ENCODE results near the gene NPPA. TPM values are rescaled to one million over a fixed set of nuclear protein-coding genes. Genes with fewer than 3 reads are reported as not detected.
A peak's percentile ranks its signal among the peaks of the same experiment; 100 is the strongest.

Gene NPPA
- total RNA-seq, 1 experiment from 2014 or later = not detected

- CTCF ChIA-PET = no interaction called here
Measured at GRCh38 chr1:11868331-11868980, 20.9 kb upstream of the NPPA start.

DNA sequence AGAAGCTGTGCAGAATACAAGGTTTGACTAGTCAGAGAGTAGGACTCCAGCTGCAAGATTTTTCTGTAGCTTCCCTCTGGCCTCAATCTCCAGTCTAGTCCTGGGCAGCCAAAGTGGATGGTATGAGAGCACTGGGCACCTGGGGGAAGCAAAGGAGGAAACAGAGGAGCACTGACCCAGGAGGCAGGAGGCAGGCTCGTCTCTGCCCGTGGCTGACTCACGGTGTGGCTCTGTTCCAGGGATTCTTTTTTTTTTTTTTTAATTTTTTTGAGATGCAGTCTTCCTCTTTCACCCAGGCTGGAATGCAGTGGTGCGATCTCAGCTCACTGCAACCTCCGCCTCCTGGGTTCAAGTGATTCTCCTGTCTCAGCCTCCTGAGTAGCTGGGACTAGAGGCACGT lies 15.3 kb upstream of the NPPA start:
- intact Hi-C loops (cut with micrococcal nuclease; ENCODE audit: unreplicated experiment) = no loop called here
- Histone ChIP-seq H3K4me3 (ENCODE audit: low read depth, low read length) (no peak overlapping the region), H3K27me3 (replicated peaks; ENCODE audit: control insufficient read depth, insufficient read depth, low read length) (no peaks in the 10 kb centered on the region), H3K4me1 (peaks cover 12% of the 10 kb centered on the region), H3K36me3 (ENCODE audit: control insufficient read depth, insufficient read depth, low read length) (no peaks in the 10 kb centered on the region), H3K9me3 (no peaks in the 10 kb centered on the region; the same call in 1 of the 2 replicates)
- Mint-ChIP-seq H3K36me3 (ENCODE audit: insufficient read depth, unreplicated experiment) (peaks cover 13% of the 10 kb centered on the region), H3K4me3 (ENCODE audit: unreplicated experiment) (no peak overlapping the region), H3K27me3 (ENCODE audit: insufficient read depth, unreplicated experiment) (no peaks in the 10 kb centered on the region), H3K27ac (ENCODE audit: unreplicated experiment) (no peak overlapping the region), H3K9me3 (ENCODE audit: unreplicated experiment) (peaks cover 16% of the 10 kb centered on the region), H3K4me1 (ENCODE audit: low read depth, unreplicated experiment) (peaks cover 8% of the 10 kb centered on the region)
- no peak for DNase-seq
- ChIA-PET CTCF (no interaction called here), POLR2A (no interaction called here)
- BruUV-seq (replicated peaks) = no TSS peak
- TF ChIP-seq, protein P1, sequence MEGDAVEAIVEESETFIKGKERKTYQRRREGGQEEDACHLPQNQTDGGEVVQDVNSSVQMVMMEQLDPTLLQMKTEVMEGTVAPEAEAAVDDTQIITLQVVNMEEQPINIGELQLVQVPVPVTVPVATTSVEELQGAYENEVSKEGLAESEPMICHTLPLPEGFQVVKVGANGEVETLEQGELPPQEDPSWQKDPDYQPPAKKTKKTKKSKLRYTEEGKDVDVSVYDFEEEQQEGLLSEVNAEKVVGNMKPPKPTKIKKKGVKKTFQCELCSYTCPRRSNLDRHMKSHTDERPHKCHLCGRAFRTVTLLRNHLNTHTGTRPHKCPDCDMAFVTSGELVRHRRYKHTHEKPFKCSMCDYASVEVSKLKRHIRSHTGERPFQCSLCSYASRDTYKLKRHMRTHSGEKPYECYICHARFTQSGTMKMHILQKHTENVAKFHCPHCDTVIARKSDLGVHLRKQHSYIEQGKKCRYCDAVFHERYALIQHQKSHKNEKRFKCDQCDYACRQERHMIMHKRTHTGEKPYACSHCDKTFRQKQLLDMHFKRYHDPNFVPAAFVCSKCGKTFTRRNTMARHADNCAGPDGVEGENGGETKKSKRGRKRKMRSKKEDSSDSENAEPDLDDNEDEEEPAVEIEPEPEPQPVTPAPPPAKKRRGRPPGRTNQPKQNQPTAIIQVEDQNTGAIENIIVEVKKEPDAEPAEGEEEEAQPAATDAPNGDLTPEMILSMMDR (IDR thresholded peaks at IDR 0.05; ENCODE audit: insufficient read depth in 1 of 2, low read depth in 1 of 2, low read length in 1 of 2, severe bottlenecking in 1 of 2, unreplicated experiment in 1 of 2) = no peak

More at GRCh38 chr1:11868331-11868980, 20.9 kb upstream of the NPPA start:
- POLR2A ChIA-PET = no interaction called here
- no peaks in the 10 kb centered on the region for H3K9me3 ChIP-seq
- Mint-ChIP-seq H3K27ac (ENCODE audit: unreplicated experiment) (no peak overlapping the region), H3K9me3 (ENCODE audit: unreplicated experiment) (no peaks in the 10 kb centered on the region), H3K36me3 (ENCODE audit: insufficient read depth, unreplicated experiment) (no peaks in the 10 kb centered on the region), H3K27me3 (ENCODE audit: insufficient read depth, unreplicated experiment) (no peaks in the 10 kb centered on the region), H3K4me1 (ENCODE audit: low read depth, unreplicated experiment) (no peaks in the 10 kb centered on the region), H3K4me3 (ENCODE audit: unreplicated experiment) (no peak overlapping the region)
- no peaks in the 10 kb centered on the region for H3K27me3 ChIP-seq (replicated peaks; ENCODE audit: control insufficient read depth, insufficient read depth, low read length)
- H3K4me3 ChIP-seq (ENCODE audit: low read depth, low read length) = no peak overlapping the region
- intact Hi-C loops (cut with micrococcal nuclease; ENCODE audit: unreplicated experiment) = no loop called here
- DNase-seq = no peak
- TF ChIP-seq, protein P1 (IDR thresholded peaks at IDR 0.05; ENCODE audit: insufficient read depth in 1 of 2, low read depth in 1 of 2, low read length in 1 of 2, severe bottlenecking in 1 of 2, unreplicated experiment in 1 of 2) = no peak
- no TSS peak for BruUV-seq (replicated peaks)
- H3K4me1 ChIP-seq = no peaks in the 10 kb centered on the region
- H3K36me3 ChIP-seq (ENCODE audit: control insufficient read depth, insufficient read depth, low read length) = no peaks in the 10 kb centered on the region

DNA sequence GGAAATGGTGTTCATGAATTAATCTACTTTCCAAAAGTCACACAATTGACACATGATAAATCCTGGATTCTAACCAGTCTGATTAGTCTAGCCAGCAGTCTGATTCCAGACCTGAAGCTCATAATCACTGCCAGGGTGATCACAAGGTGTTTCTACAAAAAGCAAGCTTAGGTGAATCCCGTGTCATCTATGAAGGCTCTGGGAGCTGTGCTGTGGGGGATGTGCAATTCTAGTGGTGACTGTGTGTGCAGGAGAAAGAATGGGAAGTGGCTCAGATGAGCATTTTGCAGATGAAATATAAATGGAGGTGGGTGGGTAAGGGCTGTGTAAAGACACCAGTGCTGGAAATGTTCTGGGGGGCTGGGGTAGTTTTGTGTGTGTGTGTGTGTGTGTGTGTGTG lies 13.0 kb upstream of the NPPA start:
- H3K4me1 ChIP-seq = peaks cover 18% of the 10 kb centered on the region
- H3K36me3 ChIP-seq (ENCODE audit: control insufficient read depth, insufficient read depth, low read length) = no peaks in the 10 kb centered on the region
- no TSS peak for BruUV-seq (replicated peaks)
- TF ChIP-seq, protein P1 (IDR thresholded peaks at IDR 0.05; ENCODE audit: insufficient read depth in 1 of 2, low read depth in 1 of 2, low read length in 1 of 2, severe bottlenecking in 1 of 2, unreplicated experiment in 1 of 2) = no peak
- H3K4me3 ChIP-seq (ENCODE audit: low read depth, low read length) = no peak overlapping the region
- peaks cover 16% of the 10 kb centered on the region for H3K9me3 Mint-ChIP-seq (ENCODE audit: unreplicated experiment)
- no peaks in the 10 kb centered on the region for H3K27me3 ChIP-seq (replicated peaks; ENCODE audit: control insufficient read depth, insufficient read depth, low read length)
- no peaks in the 10 kb centered on the region for H3K27me3 Mint-ChIP-seq (ENCODE audit: insufficient read depth, unreplicated experiment)
- no peak overlapping the region for H3K27ac Mint-ChIP-seq (ENCODE audit: unreplicated experiment)
- peak overlapping the region; percentile 74 for H3K4me3 Mint-ChIP-seq (ENCODE audit: unreplicated experiment)
- no peaks in the 10 kb centered on the region; the same call in 1 of the 2 replicates for H3K9me3 ChIP-seq
- peaks cover 8% of the 10 kb centered on the region for H3K4me1 Mint-ChIP-seq (ENCODE audit: low read depth, unreplicated experiment)
- DNase-seq = no peak
- H3K36me3 Mint-ChIP-seq (ENCODE audit: insufficient read depth, unreplicated experiment) = peaks cover 13% of the 10 kb centered on the region
- intact Hi-C loops (cut with micrococcal nuclease; ENCODE audit: unreplicated experiment) = no loop called here
- POLR2A ChIA-PET = no interaction called here
- CTCF ChIA-PET = interaction anchor here (0.6 to 0.7 kb wide), 2 partner anchors 24 to 54 kb away, joined by 3 read pairs; partner anchors contain the start of gene CLCN6

Measured in Caco-2 (cell line).